Neural progenitor cell (in vitro differentiated cells): ENCODE measurements around the gene TNNI3K. TPM values are rescaled to one million over a fixed set of nuclear protein-coding genes. Genes with fewer than 3 reads are reported as not detected.

ENCODE experiments used
- DNase-seq: peaks from one replicate; pipeline ENCODE4 v3.0.0-alpha.2; 2016; ENCODE audit warnings: low spot score
- H2AFZ ChIP-seq: fragments of 200-600 bp; sonication (generic); replicated peaks from 2 replicates; pipeline ENCODE4 v1.6.1; 2016; ENCODE audit warnings: antibody characterized with exemption
- H3F3A ChIP-seq: fragments of 200-600 bp; sonication (generic); 2 replicates; pipeline ENCODE4 v1.6.1; 2016; ENCODE audit warnings: antibody characterized with exemption, low read depth
- H3K27ac ChIP-seq: fragments of 200-600 bp; sonication (generic); 2 replicates; pipeline ENCODE4 v1.5.1; 2016; ENCODE audit warnings: mild to moderate bottlenecking
- H3K27me3 ChIP-seq: fragments of 200-600 bp; sonication (generic); 2 replicates; pipeline ENCODE4 v1.6.1; 2016; ENCODE audit warnings: mild to moderate bottlenecking, moderate library complexity
- H3K36me3 ChIP-seq: fragments of 200-600 bp; sonication (generic); 2 replicates; pipeline ENCODE4 v1.5.1; 2016
- H3K4me1 ChIP-seq: fragments of 200-600 bp; sonication (generic); 2 replicates; pipeline ENCODE4 v1.6.1; 2016; ENCODE audit warnings: mixed run types
- H3K4me2 ChIP-seq: fragments of 200-600 bp; sonication (generic); 2 replicates; pipeline ENCODE4 v1.6.1; 2016
- H3K4me3 ChIP-seq: fragments of 200-600 bp; sonication (generic); 2 replicates; pipeline ENCODE4 v1.5.1; 2016
- H3K79me2 ChIP-seq: fragments of 200-600 bp; sonication (generic); 2 replicates; pipeline ENCODE4 v1.6.1; 2016; ENCODE audit warnings: low read depth
- H3K9ac ChIP-seq: fragments of 200-600 bp; sonication (generic); 2 replicates; pipeline ENCODE4 v1.6.1; 2016
- H3K9me3 ChIP-seq: fragments of 200-600 bp; sonication (generic); 2 replicates; pipeline ENCODE4 v1.5.1; 2016; ENCODE audit warnings: low read depth
- H4K20me1 ChIP-seq: fragments of 200-600 bp; sonication (generic); 2 replicates; pipeline ENCODE4 v1.6.1; 2016; ENCODE audit warnings: low read depth
- H3K27ac Mint-ChIP-seq: 3 replicates; pipeline ENCODE4 v1.8.0; 2021; ENCODE audit warnings: mixed read lengths
- H3K27me3 Mint-ChIP-seq: 2 replicates; pipeline ENCODE4 v1.8.0; 2022; ENCODE audit warnings: low read depth, mild to moderate bottlenecking, inconsistent platforms, moderate library complexity, mixed read lengths; ENCODE audit not compliant: insufficient read depth
- H3K36me3 Mint-ChIP-seq: 3 replicates; pipeline ENCODE4 v1.8.0; 2021; ENCODE audit warnings: mixed read lengths
- H3K4me1 Mint-ChIP-seq: 3 replicates; pipeline ENCODE4 v1.8.0; 2021; ENCODE audit warnings: mixed read lengths
- H3K4me3 Mint-ChIP-seq: 3 replicates; pipeline ENCODE4 v1.8.0; 2021; ENCODE audit warnings: mild to moderate bottlenecking, moderate library complexity, mixed read lengths
- H3K9me3 Mint-ChIP-seq: 3 replicates; pipeline ENCODE4 v1.8.0; 2020; ENCODE audit warnings: mixed read lengths
- CTCF ChIP-seq: fragments of 200-600 bp; sonication (generic); IDR thresholded peaks from 2 replicates; pipeline ENCODE4 v1.5.1; 2017; ENCODE audit warnings: antibody characterized with exemption, mild to moderate bottlenecking
- EZH2 ChIP-seq: fragments of 200-600 bp; sonication (generic); IDR thresholded peaks from 2 replicates; pipeline ENCODE4 v1.6.1; 2017; ENCODE audit warnings: antibody characterized with exemption, mild to moderate bottlenecking, moderate library complexity
- EZH2phosphoT487 ChIP-seq: fragments of 200-600 bp; sonication (generic); IDR thresholded peaks from 2 replicates; pipeline ENCODE4 v1.6.1; 2017; ENCODE audit warnings: antibody characterized with exemption
- total RNA-seq: library from RNA; depleted of rRNA; stranded (reverse); fragments of >200 nt; gene quantifications from 2 replicates; pipeline ENCODE4 v1.2.3, GENCODE V29; 2015; ENCODE audit warnings: low replicate concordance

The TNNI3K gene
- total RNA-seq, 1 donor from 2014 or later: 1.9 TPM

GRCh38 chr1:74436078-74436477 is 200.9 kb downstream of the TNNI3K start:
- no peaks in the 10 kb centered on the region for H3K27me3 ChIP-seq
- H3K27ac ChIP-seq: no peak overlapping the region
- H2AFZ ChIP-seq: no peak overlapping the region
- no peaks in the 10 kb centered on the region for H3K4me1 ChIP-seq
- peaks cover 13% of the 10 kb centered on the region for H3K4me1 Mint-ChIP-seq
- H3K4me3 ChIP-seq: no peak overlapping the region
- no peaks in the 10 kb centered on the region for H3F3A ChIP-seq
- H3K79me2 ChIP-seq: no peaks in the 10 kb centered on the region
- TF ChIP-seq EZH2phosphoT487 (no peak), CTCF (no peak), EZH2 (no peak)
- no peak for DNase-seq
- no peak overlapping the region for H3K4me2 ChIP-seq
- no peaks in the 10 kb centered on the region for H3K9me3 ChIP-seq
- no peak overlapping the region for H3K27ac Mint-ChIP-seq
- no peaks in the 10 kb centered on the region for H3K36me3 ChIP-seq
- no peak overlapping the region for H3K4me3 Mint-ChIP-seq
- H4K20me1 ChIP-seq: no peaks in the 10 kb centered on the region
- H3K9ac ChIP-seq: no peak overlapping the region
- H3K27me3 Mint-ChIP-seq: no peaks in the 10 kb centered on the region
- no peaks in the 10 kb centered on the region for H3K9me3 Mint-ChIP-seq
- H3K36me3 Mint-ChIP-seq: no peaks in the 10 kb centered on the region

- Histone ChIP-seq H3K36me3 (no peaks in the 10 kb centered on the region), H2AFZ (no peak overlapping the region), H3K9ac (no peak overlapping the region), H3F3A (no peaks in the 10 kb centered on the region), H4K20me1 (no peaks in the 10 kb centered on the region), H3K9me3 (no peaks in the 10 kb centered on the region), H3K27ac (no peak overlapping the region), H3K4me3 (no peak overlapping the region), H3K79me2 (no peaks in the 10 kb centered on the region), H3K27me3 (no peaks in the 10 kb centered on the region), H3K4me1 (no peaks in the 10 kb centered on the region), H3K4me2 (no peak overlapping the region)
- Mint-ChIP-seq H3K36me3 (no peaks in the 10 kb centered on the region), H3K27me3 (no peaks in the 10 kb centered on the region), H3K27ac (no peak overlapping the region), H3K4me3 (no peak overlapping the region), H3K9me3 (no peaks in the 10 kb centered on the region), H3K4me1 (peaks cover 7% of the 10 kb centered on the region)
- DNase-seq: no peak
- no peak for TF ChIP-seq EZH2
- no peak for TF ChIP-seq CTCF
Measured at GRCh38 chr1:74437035-74437434, 201.8 kb downstream of the TNNI3K start.

GRCh38 chr1:74452035-74452434 is 216.8 kb downstream of the TNNI3K start:
- Histone ChIP-seq H3K4me2 (no peak overlapping the region), H3K4me1 (no peaks in the 10 kb centered on the region), H3K27me3 (no peaks in the 10 kb centered on the region), H3K36me3 (no peaks in the 10 kb centered on the region), H2AFZ (no peak overlapping the region), H4K20me1 (no peaks in the 10 kb centered on the region), H3K27ac (no peak overlapping the region), H3F3A (no peaks in the 10 kb centered on the region), H3K79me2 (no peaks in the 10 kb centered on the region), H3K9me3 (no peaks in the 10 kb centered on the region), H3K9ac (no peak overlapping the region), H3K4me3 (no peak overlapping the region)
- no peak overlapping the region for H3K4me3 Mint-ChIP-seq
- no peaks in the 10 kb centered on the region for H3K27me3 Mint-ChIP-seq
- TF ChIP-seq EZH2 (no peak), CTCF (no peak), EZH2phosphoT487 (no peak)
- H3K27ac Mint-ChIP-seq: no peak overlapping the region
- H3K4me1 Mint-ChIP-seq: peaks cover 6% of the 10 kb centered on the region
- peaks cover 6% of the 10 kb centered on the region for H3K9me3 Mint-ChIP-seq
- DNase-seq: no peak
- no peaks in the 10 kb centered on the region for H3K36me3 Mint-ChIP-seq

- Mint-ChIP-seq H3K27me3 (no peaks in the 10 kb centered on the region), H3K4me3 (no peak overlapping the region), H3K27ac (no peak overlapping the region), H3K36me3 (no peaks in the 10 kb centered on the region), H3K9me3 (peaks cover 6% of the 10 kb centered on the region), H3K4me1 (peaks cover 8% of the 10 kb centered on the region)
- no peak overlapping the region for H3K27ac ChIP-seq
- DNase-seq: no peak
- H3K9me3 ChIP-seq: no peaks in the 10 kb centered on the region
- H3K4me1 ChIP-seq: no peaks in the 10 kb centered on the region
- no peak overlapping the region for H2AFZ ChIP-seq
- H3K36me3 ChIP-seq: no peaks in the 10 kb centered on the region
- no peaks in the 10 kb centered on the region for H4K20me1 ChIP-seq
- no peak overlapping the region for H3K9ac ChIP-seq
- H3K4me3 ChIP-seq: no peak overlapping the region
- TF ChIP-seq CTCF: no peak
- no peak for TF ChIP-seq EZH2phosphoT487
- TF ChIP-seq EZH2: no peak
- no peaks in the 10 kb centered on the region for H3K27me3 ChIP-seq
- H3K79me2 ChIP-seq: no peaks in the 10 kb centered on the region
- H3F3A ChIP-seq: no peaks in the 10 kb centered on the region
- no peak overlapping the region for H3K4me2 ChIP-seq
Measured at GRCh38 chr1:74453277-74453676, 218.1 kb downstream of the TNNI3K start.
